Head of caudate nucleus (tissue), 42 donors: Measurements from ENCODE around the gene ARHGAP15.

Source experiments
- DNase-seq, 42 donors: peaks; one replicate each; pipeline versions ENCODE4 v3.0.0 to v3.0.0-alpha.2; 2020 to 2021; ENCODE audit warnings: mixed read lengths in 7 of 42
- intact Hi-C: fragments of 100-400 bp; cut with DNase I; formaldehyde crosslinking; loops from one replicate; pipeline ENCODE4 v1.15.0; 2022

The ARHGAP15 gene

GRCh38 chr2:143611336-143611735 is 482.1 kb downstream of the ARHGAP15 start:
- intact Hi-C loops = no loop called here
- no peak for DNase-seq

- DNase-seq = no peak
- intact Hi-C loops = no loop called here
Observed at GRCh38 chr2:143615562-143615961, 486.3 kb downstream of the ARHGAP15 start.

GRCh38 chr2:143616452-143616851 is 487.2 kb downstream of the ARHGAP15 start:
- no peak for DNase-seq
- intact Hi-C loops = no loop called here

GRCh38 chr2:143617803-143618415 is 488.7 kb downstream of the ARHGAP15 start:
- intact Hi-C loops = no loop called here
- DNase-seq = no peak

GRCh38 chr2:143622106-143622505 is 492.9 kb downstream of the ARHGAP15 start:
- intact Hi-C loops = no loop called here

GRCh38 chr2:143623231-143623908 is 494.2 kb downstream of the ARHGAP15 start:
- DNase-seq = no peak
- intact Hi-C loops = no loop called here

More at GRCh38 chr2:143622106-143622505, 492.9 kb downstream of the ARHGAP15 start:
- DNase-seq = no peak

GRCh38 chr2:143623909-143624260 is 494.7 kb downstream of the ARHGAP15 start:
- no peak for DNase-seq
- intact Hi-C loops = no loop called here

GRCh38 chr2:143629340-143629739 is 500.1 kb downstream of the ARHGAP15 start:
- intact Hi-C loops = no loop called here
- no peak for DNase-seq

- intact Hi-C loops = no loop called here
- DNase-seq = no peak
Observed at GRCh38 chr2:143632751-143633374, 503.6 kb downstream of the ARHGAP15 start.

GRCh38 chr2:143633419-143633818 is 504.2 kb downstream of the ARHGAP15 start:
- intact Hi-C loops = no loop called here
- DNase-seq = no peak

GRCh38 chr2:143635302-143635701 is 506.1 kb downstream of the ARHGAP15 start:
- no peak for DNase-seq
- intact Hi-C loops = no loop called here

- intact Hi-C loops = no loop called here
- no peak for DNase-seq
Observed at GRCh38 chr2:143635936-143636335, 506.7 kb downstream of the ARHGAP15 start.

GRCh38 chr2:143640826-143641225 is 511.6 kb downstream of the ARHGAP15 start:
- intact Hi-C loops = no loop called here
- DNase-seq = no peak

GRCh38 chr2:143645921-143646645 is 516.9 kb downstream of the ARHGAP15 start:
- intact Hi-C loops = no loop called here

GRCh38 chr2:143649226-143649740 is 520.1 kb downstream of the ARHGAP15 start:
- no peak for DNase-seq
- intact Hi-C loops = no loop called here

More at GRCh38 chr2:143645921-143646645, 516.9 kb downstream of the ARHGAP15 start:
- DNase-seq = no peak

GRCh38 chr2:143652692-143653091 is 523.5 kb downstream of the ARHGAP15 start:
- intact Hi-C loops = no loop called here
- no peak for DNase-seq

GRCh38 chr2:143668234-143668633 is 539.0 kb downstream of the ARHGAP15 start:
- intact Hi-C loops = no loop called here
- DNase-seq = peak in 1 of 42 donors; percentile 17

GRCh38 chr2:143674051-143674450 is 544.8 kb downstream of the ARHGAP15 start:
- DNase-seq = no peak
- intact Hi-C loops = no loop called here

GRCh38 chr2:143675021-143675420 is 545.8 kb downstream of the ARHGAP15 start:
- no peak for DNase-seq
- intact Hi-C loops = no loop called here

- intact Hi-C loops = no loop called here
- no peak for DNase-seq
Observed at GRCh38 chr2:143679617-143680016, 550.4 kb downstream of the ARHGAP15 start.
